Neural cell (in vitro differentiated cells): ENCODE measurements around the gene LEF1. TPM values are rescaled to one million over a fixed set of nuclear protein-coding genes. Genes with fewer than 3 reads are reported as not detected.

Source experiments
- H2AFZ ChIP-seq: fragments of 200-600, 300-800 bp; sonication (generic), shearing (Covaris generic); 2 replicates; pipeline ENCODE4 v1.6.0; 2014; ENCODE audit warnings: low read depth, mild to moderate bottlenecking, antibody characterized with exemption, low read length, moderate library complexity
- H3F3A ChIP-seq: fragments of 200-600 bp; shearing (Covaris generic); 2 replicates; pipeline ENCODE4 v1.6.1; 2016; ENCODE audit warnings: mild to moderate bottlenecking, moderate library complexity, mixed read lengths, antibody characterized with exemption, low read length; ENCODE audit not compliant: insufficient read depth, poor library complexity, severe bottlenecking
- H3K27ac ChIP-seq: fragments of 200-600, 300-800 bp; sonication (generic), shearing (Covaris generic); 2 replicates; pipeline ENCODE4 v1.5.1; 2014; ENCODE audit warnings: mild to moderate bottlenecking, low read length, moderate library complexity
- H3K27me3 ChIP-seq: fragments of 300-800, 200-600 bp; sonication (generic), shearing (Covaris generic); 2 replicates; pipeline ENCODE4 v1.6.0; 2014; ENCODE audit warnings: mild to moderate bottlenecking, low read depth, low read length, moderate library complexity; ENCODE audit not compliant: insufficient read depth
- H3K36me3 ChIP-seq: fragments of 300-800, 200-600 bp; sonication (generic), shearing (Covaris generic); 2 replicates; pipeline ENCODE4 v1.5.1; 2014; ENCODE audit warnings: mild to moderate bottlenecking, antibody characterized with exemption, low read length, moderate library complexity; ENCODE audit not compliant: insufficient read depth
- H3K4me2 ChIP-seq: fragments of 300-800, 200-600 bp; sonication (generic), shearing (Covaris generic); 2 replicates; pipeline ENCODE4 v1.6.0; 2014; ENCODE audit warnings: mild to moderate bottlenecking, low read length
- H3K4me3 ChIP-seq: fragments of 300-800, 200-600 bp; sonication (generic), shearing (Covaris generic); 2 replicates; pipeline ENCODE4 v1.5.1; 2014; ENCODE audit warnings: mild to moderate bottlenecking, low read length, moderate library complexity
- H3K79me2 ChIP-seq: fragments of 200-600 bp; shearing (Covaris generic); replicated peaks from 2 replicates; pipeline ENCODE4 v1.6.0; 2014; ENCODE audit warnings: mild to moderate bottlenecking, low read length, moderate library complexity; ENCODE audit not compliant: insufficient read depth
- H3K9ac ChIP-seq: fragments of 300-800, 200-600 bp; sonication (generic), shearing (Covaris generic); 2 replicates; pipeline ENCODE4 v1.6.1; 2016; ENCODE audit warnings: mild to moderate bottlenecking, low read length, mixed read lengths
- H3K9me2 ChIP-seq: fragments of 200-600 bp; shearing (Covaris generic); 2 replicates; pipeline ENCODE4 v1.6.1; 2016; ENCODE audit warnings: mild to moderate bottlenecking, low read length, mixed read lengths; ENCODE audit not compliant: insufficient read depth
- H3K9me3 ChIP-seq: fragments of 200-600, 300-800 bp; sonication (generic), shearing (Covaris generic); 2 replicates; pipeline ENCODE4 v1.6.1; 2016; ENCODE audit warnings: mild to moderate bottlenecking, mixed run types, low read length, moderate library complexity, mixed read lengths
- H4K20me1 ChIP-seq: fragments of 200-600 bp; shearing (Covaris generic); 2 replicates; pipeline ENCODE4 v1.6.1; 2016; ENCODE audit warnings: mild to moderate bottlenecking, mixed run types; ENCODE audit not compliant: insufficient read depth
- EP300 ChIP-seq: fragments of 450-650 bp; conservative IDR thresholded peaks from 2 replicates; pipeline ENCODE4 v1.6.1; 2014; ENCODE audit warnings: antibody characterized with exemption, mild to moderate bottlenecking, moderate library complexity; ENCODE audit not compliant: poor library complexity, severe bottlenecking
- EZH2 ChIP-seq: fragments of 200-600, 300-800 bp; shearing (Covaris generic), sonication (generic); IDR thresholded peaks from 2 replicates; pipeline ENCODE4 v1.6.1; 2014; ENCODE audit warnings: antibody characterized with exemption, low read length, borderline replicate concordance, mild to moderate bottlenecking; ENCODE audit not compliant: insufficient read depth, poor library complexity, severe bottlenecking
- MXI1 ChIP-seq: fragments of 450-650 bp; conservative IDR thresholded peaks from 2 replicates; pipeline ENCODE4 v1.6.1; 2014; ENCODE audit warnings: antibody characterized with exemption, mild to moderate bottlenecking; ENCODE audit not compliant: poor library complexity, severe bottlenecking
- POLR2AphosphoS5 ChIP-seq: IDR thresholded peaks from 2 replicates; pipeline ENCODE4 v1.6.1; 2012
- RAD21 ChIP-seq: fragments of 450-650 bp; conservative IDR thresholded peaks from 2 replicates; pipeline ENCODE4 v1.6.1; 2014; ENCODE audit warnings: antibody characterized with exemption, mild to moderate bottlenecking, moderate library complexity
- SMC3 ChIP-seq: fragments of 450-650 bp; conservative IDR thresholded peaks from 2 replicates; pipeline ENCODE4 v1.6.1; 2014; ENCODE audit warnings: antibody characterized with exemption, mild to moderate bottlenecking, moderate library complexity; ENCODE audit not compliant: poor library complexity
- TAF1 ChIP-seq: IDR thresholded peaks from 2 replicates; pipeline ENCODE4 v1.6.1; 2012; ENCODE audit warnings: low read depth
- polyA plus RNA-seq: library from polyadenylated mRNA; depleted of rRNA; stranded (reverse); fragments of >200 nt; gene quantifications from 2 replicates; pipeline ENCODE4 v1.2.3, GENCODE V29; 2014
- TF ChIP-seq, protein P1 (sequence below): fragments of 450-650 bp; IDR thresholded peaks from 2 replicates; pipeline ENCODE4 v1.5.1; 2014; ENCODE audit warnings: antibody characterized with exemption, mild to moderate bottlenecking, moderate library complexity; ENCODE audit not compliant: poor library complexity, severe bottlenecking
- TF ChIP-seq, protein P2 (sequence below): IDR thresholded peaks from 2 replicates; pipeline ENCODE4 v1.6.1; 2012; ENCODE audit warnings: borderline replicate concordance

The LEF1 gene
- polyA plus RNA-seq, 1 donor from 2014 or later, result 0.78 TPM

DNA sequence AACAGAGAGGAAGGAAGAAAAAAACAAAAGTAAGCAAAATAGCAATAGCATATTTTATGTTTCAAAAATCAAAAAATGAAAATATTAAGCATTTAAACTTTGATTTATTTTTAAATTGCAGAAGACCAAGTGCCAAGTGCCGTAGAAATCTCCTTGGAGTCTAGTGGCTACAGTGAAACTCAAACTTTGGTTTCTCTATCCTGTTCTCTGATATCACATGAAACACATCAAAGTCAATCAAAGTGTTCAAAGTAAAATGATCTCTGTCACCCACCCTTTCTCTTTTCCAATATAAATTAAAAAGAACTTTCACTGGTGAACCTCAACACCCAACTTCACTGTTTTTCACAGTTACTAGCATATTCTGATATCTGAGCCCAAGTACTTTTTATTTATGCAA is 98.0 kb downstream of the LEF1 start:
- Histone ChIP-seq H3K36me3 (no peaks in the 10 kb centered on the region), H3F3A (no peaks in the 10 kb centered on the region)
- TF ChIP-seq EP300, result no peak
- TF ChIP-seq MXI1, result no peak
- TF ChIP-seq RAD21, result no peak
- TF ChIP-seq, protein P1, sequence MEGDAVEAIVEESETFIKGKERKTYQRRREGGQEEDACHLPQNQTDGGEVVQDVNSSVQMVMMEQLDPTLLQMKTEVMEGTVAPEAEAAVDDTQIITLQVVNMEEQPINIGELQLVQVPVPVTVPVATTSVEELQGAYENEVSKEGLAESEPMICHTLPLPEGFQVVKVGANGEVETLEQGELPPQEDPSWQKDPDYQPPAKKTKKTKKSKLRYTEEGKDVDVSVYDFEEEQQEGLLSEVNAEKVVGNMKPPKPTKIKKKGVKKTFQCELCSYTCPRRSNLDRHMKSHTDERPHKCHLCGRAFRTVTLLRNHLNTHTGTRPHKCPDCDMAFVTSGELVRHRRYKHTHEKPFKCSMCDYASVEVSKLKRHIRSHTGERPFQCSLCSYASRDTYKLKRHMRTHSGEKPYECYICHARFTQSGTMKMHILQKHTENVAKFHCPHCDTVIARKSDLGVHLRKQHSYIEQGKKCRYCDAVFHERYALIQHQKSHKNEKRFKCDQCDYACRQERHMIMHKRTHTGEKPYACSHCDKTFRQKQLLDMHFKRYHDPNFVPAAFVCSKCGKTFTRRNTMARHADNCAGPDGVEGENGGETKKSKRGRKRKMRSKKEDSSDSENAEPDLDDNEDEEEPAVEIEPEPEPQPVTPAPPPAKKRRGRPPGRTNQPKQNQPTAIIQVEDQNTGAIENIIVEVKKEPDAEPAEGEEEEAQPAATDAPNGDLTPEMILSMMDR, result no peak
- no peak for TF ChIP-seq SMC3
- TF ChIP-seq EZH2, result no peak
- TF ChIP-seq, protein P2, sequence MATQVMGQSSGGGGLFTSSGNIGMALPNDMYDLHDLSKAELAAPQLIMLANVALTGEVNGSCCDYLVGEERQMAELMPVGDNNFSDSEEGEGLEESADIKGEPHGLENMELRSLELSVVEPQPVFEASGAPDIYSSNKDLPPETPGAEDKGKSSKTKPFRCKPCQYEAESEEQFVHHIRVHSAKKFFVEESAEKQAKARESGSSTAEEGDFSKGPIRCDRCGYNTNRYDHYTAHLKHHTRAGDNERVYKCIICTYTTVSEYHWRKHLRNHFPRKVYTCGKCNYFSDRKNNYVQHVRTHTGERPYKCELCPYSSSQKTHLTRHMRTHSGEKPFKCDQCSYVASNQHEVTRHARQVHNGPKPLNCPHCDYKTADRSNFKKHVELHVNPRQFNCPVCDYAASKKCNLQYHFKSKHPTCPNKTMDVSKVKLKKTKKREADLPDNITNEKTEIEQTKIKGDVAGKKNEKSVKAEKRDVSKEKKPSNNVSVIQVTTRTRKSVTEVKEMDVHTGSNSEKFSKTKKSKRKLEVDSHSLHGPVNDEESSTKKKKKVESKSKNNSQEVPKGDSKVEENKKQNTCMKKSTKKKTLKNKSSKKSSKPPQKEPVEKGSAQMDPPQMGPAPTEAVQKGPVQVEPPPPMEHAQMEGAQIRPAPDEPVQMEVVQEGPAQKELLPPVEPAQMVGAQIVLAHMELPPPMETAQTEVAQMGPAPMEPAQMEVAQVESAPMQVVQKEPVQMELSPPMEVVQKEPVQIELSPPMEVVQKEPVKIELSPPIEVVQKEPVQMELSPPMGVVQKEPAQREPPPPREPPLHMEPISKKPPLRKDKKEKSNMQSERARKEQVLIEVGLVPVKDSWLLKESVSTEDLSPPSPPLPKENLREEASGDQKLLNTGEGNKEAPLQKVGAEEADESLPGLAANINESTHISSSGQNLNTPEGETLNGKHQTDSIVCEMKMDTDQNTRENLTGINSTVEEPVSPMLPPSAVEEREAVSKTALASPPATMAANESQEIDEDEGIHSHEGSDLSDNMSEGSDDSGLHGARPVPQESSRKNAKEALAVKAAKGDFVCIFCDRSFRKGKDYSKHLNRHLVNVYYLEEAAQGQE, result no peak
- TF ChIP-seq POLR2AphosphoS5, result no peak
- TF ChIP-seq TAF1, result no peak

DNA sequence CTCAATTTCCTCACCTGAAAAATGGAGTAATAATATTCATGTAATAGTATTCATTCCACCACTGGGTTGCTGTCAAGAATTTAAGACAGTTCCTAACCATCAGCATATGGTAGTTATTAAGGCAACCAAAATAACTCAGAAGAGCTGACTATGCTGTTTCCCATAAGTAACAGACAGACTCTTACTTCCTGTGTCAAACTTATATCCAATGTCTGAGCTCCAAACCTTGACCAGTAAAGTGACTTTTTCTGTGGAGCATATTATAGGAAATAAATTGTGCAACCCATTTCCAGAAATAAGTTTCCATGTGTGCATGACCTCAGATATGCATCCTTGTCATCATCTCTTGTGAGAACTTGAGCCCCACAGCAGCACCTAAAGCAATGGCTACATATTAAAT is 100.3 kb downstream of the LEF1 start:
- no peaks in the 10 kb centered on the region for H3K36me3 ChIP-seq
- H3K9me2 ChIP-seq, result no peaks in the 10 kb centered on the region
- TF ChIP-seq MXI1 (no peak), EP300 (no peak), TAF1 (no peak), EZH2 (no peak), RAD21 (no peak), POLR2AphosphoS5 (no peak)
- TF ChIP-seq, protein P2, result no peak
- TF ChIP-seq, protein P1, result no peak

More for the DNA sequence above, 98.0 kb downstream of the LEF1 start:
- Histone ChIP-seq H3K4me2 (no peak overlapping the region), H3K9me2 (no peaks in the 10 kb centered on the region), H3K4me3 (no peak overlapping the region), H3K27me3 (no peaks in the 10 kb centered on the region), H4K20me1 (no peaks in the 10 kb centered on the region), H2AFZ (no peak overlapping the region), H3K27ac (no peak overlapping the region), H3K9me3 (no peaks in the 10 kb centered on the region), H3K79me2 (no peaks in the 10 kb centered on the region), H3K9ac (no peak overlapping the region)

More for the DNA sequence above, 100.3 kb downstream of the LEF1 start:
- no peaks in the 10 kb centered on the region for H3K9me3 ChIP-seq
- H3K4me2 ChIP-seq, result no peak overlapping the region
- no peak overlapping the region for H3K27ac ChIP-seq
- no peaks in the 10 kb centered on the region for H3K79me2 ChIP-seq
- H4K20me1 ChIP-seq, result no peaks in the 10 kb centered on the region
- H2AFZ ChIP-seq, result no peak overlapping the region
- no peak overlapping the region for H3K9ac ChIP-seq
- no peaks in the 10 kb centered on the region for H3K27me3 ChIP-seq
- H3F3A ChIP-seq, result no peaks in the 10 kb centered on the region
- H3K4me3 ChIP-seq, result no peak overlapping the region
